NCI-H146 (cell line): ENCODE data around the gene TIA1.
"Not testable (repeated sequence)": the region's sequence is repeated elsewhere in the genome, so short reads cannot be mapped to it uniquely, and the experiment has no call there.

Experiments used
- DNase-seq: peaks from one replicate; lab custom pipeline; 2025; lab: John Stamatoyannopoulos, UW

Gene TIA1

DNA sequence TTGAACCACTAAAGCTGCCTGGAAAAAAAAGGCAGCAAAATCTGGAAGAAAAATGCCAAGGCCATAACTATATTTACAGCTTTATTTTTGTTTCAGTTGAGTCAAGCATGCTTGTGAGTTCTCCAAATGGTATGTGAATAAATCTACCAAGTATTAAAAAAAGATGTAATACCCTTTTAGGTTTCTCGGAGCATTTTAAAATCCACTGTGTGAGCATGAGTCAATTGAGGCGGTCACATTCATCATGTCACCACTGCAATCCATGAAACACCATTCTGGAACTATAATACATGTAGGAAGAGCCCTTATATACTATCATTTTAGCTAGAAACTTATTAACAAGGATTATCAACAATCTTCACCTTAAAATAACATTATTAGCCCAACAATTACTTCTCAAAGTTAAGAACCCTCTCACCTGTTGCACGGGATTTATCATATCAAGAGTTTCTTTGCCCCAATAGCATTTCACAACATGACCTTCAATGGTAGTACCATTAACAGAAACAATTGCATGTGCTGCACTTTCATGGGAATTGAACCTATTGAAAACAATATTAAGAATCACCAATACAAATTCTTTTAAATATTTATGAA, 33.4 kb downstream of the TIA1 start:
- no peak for DNase-seq

- no peak for DNase-seq
Observed at GRCh38 chr2:70214365-70214764, 34.1 kb downstream of the TIA1 start.

DNA sequence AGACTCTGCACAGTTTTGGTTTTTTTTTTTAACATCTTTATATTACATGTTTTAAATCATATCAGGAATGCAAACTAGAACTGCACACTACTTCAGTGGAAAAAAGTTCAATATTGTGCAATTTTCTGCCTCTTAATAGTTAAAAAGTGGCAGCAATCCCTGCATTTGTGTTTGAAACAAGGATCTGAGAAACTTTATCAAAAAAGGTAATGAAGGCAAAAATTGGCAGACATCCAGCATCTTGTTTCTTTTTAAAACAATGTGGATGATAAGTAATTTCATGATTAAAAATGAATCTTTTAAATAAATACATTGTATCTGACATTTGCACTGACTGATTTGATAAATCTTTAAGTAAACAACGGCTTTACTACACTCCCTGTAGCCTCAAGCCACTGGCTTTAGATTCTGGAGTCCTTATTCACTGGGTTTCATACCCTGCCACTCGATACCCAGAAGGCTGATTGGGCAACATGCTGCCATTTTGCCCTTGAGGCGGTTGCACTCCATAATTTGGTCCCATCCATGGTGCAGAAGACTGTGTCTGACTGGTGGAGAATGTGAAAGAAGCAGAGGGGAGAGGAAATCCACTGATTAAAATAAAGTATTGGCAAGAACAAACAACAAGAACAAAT, 36.0 kb downstream of the TIA1 start:
- DNase-seq, result no peak

- no peak for DNase-seq
Observed at GRCh38 chr2:70211595-70211994, 36.8 kb downstream of the TIA1 start.

DNA sequence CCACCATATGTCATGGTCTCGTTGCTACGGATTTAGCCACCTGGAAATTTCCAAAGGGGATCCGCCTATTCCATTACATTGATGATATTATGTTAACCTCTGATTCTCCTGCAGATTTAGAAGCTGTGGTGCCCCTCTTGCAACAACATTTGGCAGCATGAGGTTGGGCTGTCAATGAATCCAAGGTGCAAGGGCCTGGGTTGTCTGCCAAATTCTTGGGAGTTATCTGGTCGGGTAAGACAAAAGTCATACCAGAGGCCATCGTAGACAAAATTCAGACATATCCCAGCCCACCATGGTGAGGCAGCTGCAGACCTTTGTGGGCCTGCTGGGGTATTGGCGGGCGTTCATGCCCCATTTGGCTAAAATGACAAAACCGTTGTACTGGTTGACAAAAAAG, 44.0 kb downstream of the TIA1 start:
- DNase-seq, result no peak

- no peak for DNase-seq
Observed at GRCh38 chr2:70203086-70203485, 45.3 kb downstream of the TIA1 start.

GRCh38 chr2:70202236-70202806, 46.1 kb downstream of the TIA1 start:
- no peak for DNase-seq

DNA sequence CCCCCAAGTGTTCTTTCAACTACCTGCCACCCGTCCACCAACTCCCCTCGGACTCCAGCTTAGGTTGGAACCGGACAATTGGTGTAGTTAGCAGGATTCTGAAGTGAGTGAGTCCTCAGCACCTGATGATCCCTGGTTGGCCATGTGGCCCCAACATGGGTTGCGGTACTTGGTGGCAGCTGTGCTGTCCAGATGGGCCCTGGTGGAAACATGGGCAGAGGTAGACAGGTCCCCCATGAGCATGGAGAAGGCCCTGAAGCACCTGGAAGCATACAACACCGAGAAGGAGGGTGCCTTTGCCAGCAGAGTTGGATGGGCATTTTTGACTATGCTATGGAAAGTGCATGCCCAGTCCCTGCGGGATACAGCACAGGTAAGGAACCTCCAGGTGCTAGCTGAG, 46.6 kb downstream of the TIA1 start:
- DNase-seq, result no peak

DNA sequence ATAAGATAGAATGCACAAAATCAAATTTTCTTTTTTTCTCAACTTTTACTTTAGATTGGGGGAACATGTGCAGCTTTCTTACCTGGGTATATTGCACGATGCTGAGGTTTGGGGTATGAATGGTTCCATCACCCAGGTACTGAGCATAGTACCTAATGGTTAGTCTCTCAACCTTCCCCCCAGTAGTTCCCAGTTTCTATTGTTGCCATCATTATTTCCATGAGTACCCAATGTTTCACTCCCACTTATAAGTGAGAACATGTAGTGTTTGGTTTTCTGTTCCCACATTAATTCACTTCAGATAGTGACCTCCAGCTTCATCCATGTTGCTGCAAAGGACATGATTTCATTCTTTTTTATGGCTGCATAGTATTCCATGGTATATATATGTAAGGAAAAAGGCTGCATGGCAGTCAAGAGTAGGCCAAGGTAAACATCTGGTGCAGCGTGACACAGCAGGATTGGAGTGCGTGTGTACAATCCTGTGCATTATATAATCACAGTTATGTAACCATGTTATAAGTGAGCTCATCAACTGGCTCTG, 47.1 kb downstream of the TIA1 start:
- no peak for DNase-seq

DNA sequence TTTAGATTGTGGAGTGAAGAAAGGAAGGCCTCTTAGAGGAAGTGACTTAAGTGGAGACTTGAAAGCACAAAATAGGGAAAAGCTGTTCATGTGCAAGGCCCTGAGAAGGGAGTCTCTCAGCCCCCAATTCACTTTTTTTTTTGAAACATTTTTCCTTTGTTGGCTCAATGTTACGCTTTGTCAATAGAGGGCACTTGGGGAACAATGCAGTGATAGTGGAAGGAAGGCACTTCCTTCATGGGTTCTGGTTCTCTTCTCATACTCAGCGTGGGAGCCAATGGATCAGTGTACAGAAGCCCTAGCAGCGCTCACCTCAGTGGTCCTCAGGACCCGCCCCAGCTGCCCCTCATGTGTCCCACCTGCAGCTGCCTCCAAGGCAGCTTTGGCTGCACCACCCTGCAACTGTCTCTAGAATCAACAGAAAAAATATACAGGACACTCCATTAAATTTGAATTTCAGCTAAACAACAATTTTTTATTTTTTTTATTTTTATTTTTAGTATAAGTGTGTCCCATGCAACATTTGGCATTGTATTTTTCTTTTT, 49.0 kb downstream of the TIA1 start:
- DNase-seq, result no peak

GRCh38 chr2:70192516-70192915, 55.9 kb downstream of the TIA1 start:
- DNase-seq, result no peak

DNA sequence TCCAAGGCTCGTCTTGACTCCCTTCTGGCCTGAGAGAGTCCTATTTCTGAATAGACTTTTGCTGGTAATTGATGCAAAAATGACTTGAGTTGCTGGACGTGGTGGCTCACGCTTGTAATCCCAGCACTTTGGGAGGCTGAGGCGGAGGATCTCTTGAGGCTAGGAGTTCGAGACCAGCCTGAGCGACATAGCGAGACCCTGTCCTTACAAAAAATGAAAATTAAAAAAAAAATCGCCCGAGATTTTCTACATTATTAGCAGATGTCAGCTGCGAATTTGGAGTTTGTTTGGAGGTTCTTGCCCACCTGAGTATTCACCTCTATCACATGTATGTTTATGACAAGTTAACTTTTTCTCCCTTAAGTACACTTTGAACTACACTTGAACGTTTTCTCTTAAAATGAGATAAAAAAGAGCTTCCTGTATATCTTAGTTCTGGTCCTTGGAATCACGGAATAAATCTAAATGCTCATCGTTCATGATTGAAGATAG, 57.1 kb downstream of the TIA1 start:
- no peak for DNase-seq

DNA sequence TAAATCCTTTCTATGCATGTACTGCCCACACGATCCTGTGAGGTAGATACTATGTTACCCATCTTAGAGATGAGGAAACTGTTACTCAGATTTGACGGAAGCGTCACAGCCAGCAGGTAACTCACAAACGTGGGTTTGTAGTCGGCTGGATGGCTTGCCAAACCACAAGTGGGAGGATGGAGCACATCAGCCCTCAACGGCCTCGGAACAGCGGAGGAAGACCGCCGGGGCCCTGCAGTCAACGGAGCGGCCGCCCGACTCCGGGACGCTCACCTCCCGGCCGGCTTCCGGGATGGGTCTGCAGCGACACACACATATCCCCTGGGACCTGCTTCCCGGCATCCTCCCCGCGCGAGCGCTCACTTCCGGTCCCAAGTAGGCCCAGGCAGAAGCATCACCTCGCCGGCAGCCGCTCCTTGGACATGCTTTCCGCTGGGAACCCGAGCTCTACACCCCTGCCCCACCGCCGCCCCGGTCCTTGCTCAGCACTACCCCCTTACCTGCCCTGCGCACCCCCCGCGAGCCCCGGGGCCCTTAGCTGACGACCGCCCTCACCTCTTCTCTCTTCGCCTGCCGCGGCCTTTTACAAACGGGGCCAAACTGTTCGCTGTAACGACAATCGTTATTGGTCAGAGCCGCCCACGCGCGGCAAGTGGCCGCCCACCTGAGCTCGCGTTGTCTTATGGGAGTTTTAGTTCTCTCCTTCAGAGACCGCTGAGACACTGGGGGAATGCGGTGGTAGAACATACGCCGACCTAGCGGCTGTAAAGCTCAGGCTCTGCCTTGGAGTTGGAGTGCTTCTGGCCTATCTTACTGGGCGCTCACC, 57.8 kb downstream of the TIA1 start, which contains the start of gene C2orf42:
Gene C2orf42 (minus strand): TSS at position 602 of the 826 bp plus-strand sequence. CDS start 9,034 bp downstream, outside the sequence.
- DNase-seq, result peak; percentile 97

DNA sequence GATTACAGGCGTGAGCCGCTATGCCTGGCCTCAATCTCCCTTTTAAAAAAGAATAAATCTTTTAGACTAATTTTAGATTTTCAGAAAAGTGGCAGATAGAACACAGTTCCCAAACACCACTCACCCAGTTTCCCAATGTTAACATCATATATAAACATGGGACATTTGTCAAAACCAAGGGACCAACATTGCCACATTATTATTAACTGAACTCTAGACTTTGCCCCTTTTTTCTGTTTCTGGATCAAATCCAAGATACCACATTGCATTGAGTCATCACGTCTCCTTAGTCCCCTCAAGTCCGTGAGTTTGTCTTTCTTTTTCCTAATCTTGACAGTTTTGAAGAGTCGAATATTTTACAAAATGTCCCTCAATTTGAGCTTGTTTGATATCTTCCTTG, 60.0 kb downstream of the TIA1 start:
- DNase-seq, result no peak

DNA sequence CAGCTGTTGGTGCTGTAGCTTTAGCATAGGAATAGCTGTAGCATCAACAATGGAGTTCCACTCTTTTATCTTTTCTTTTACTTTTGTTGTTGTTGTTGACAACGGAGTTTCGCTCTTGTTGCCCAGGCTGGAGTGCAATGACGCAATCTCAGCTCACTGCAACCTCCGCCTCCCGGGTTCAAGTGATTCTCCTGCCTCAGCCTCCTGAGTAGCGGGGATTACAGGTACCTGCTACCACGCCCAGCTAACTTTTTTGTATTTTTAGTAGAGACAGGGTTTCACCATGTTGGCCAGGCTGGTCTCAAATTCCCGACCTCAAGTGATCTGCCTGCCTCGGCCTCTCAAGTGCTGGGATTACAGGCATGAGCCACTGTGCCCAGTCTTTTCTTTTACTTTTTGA, 61.3 kb downstream of the TIA1 start:
- DNase-seq, result not testable (repeated sequence)

DNA sequence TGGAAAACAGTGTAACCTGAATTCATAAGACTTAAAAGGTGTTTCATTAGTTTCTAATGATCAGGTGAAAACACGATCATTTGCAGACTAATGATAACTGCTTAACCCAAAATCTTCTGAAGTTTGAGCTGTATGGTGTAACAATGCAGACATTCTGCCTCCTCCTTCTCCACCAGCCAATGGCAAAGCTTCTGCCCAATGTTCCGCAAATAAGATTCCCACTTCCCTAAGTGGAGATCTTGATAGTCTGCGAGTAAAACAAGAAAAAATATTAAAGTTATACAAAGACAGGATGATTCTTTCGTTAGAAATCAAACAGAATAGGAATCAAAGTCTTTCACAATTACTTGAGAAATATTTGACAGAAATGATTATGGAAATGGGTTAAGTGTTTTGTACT, 65.7 kb downstream of the TIA1 start:
- DNase-seq, result no peak

DNA sequence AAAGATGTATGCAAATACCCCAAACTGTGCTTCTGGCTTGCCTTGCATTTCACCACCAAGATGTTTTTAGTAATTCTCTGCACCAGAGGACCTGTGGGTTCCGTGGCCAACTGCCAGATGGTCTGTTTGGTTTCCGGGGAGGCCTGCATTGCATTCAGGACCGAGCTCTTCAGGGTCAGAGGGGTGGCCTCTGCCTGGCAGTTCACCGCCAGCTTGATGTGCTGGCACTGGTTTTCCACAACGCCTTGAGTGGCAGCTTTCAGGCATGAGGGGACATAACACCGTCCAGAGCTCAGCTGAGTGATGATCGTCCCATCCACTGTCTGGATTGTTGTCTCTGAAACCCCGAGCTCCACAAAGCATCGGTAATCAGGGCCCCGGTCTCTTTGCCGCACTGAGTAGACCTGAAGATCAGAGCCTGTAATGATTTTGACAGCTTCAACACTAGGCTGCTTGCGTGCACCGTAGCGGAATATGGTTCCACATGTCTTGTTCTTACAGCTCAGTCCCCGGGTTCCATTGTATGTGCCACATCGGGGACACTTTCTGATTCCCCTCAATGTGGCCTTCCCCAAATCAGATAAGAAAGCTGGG, 67.0 kb downstream of the TIA1 start:
- DNase-seq, result no peak

- DNase-seq, result no peak
Observed at GRCh38 chr2:70173520-70173919, 74.9 kb downstream of the TIA1 start.

- DNase-seq, result not testable (repeated sequence)
Observed at GRCh38 chr2:70169654-70170245, 78.7 kb downstream of the TIA1 start.

DNA sequence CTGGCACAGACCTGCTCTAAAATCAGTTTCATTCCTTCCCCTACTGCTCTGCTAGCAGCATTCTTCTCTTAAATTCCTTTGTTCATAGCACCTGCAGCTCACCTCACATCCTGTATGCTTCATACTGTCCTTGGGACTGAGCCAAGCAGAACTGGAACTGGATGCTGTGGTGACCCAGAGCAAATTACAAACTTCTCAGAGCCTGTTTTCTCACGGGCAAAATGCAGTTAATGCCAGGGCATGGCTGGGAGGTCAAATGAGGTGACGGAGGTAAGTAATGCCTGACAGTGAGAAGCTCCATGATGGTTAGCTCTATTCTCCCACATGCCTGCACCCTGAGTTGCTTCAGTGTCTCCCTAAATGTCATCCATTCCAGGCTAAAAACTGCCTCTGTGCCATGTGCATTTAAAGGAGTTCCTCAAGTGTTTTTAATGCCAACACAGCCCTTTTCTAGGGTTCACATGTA, 87.3 kb downstream of the TIA1 start:
- DNase-seq, result no peak

GRCh38 chr2:70160545-70160944, 87.9 kb downstream of the TIA1 start:
- no peak for DNase-seq
